Measurements from ENCODE around the gene CDX1.

Gene CDX1

GRCh38 chr5:150163547-150164059, 3.0 kb upstream of the CDX1 start:
- peak; percentile 36 for DNase-seq

- DNase-seq, result no peak
These were observed 2.2 kb upstream of the CDX1 start for GRCh38 chr5:150164211-150164980.

GRCh38 chr5:150166037-150166649, 435 bp upstream of the CDX1 start:
- no peak for DNase-seq

GRCh38 chr5:150167512-150167850, 903 bp downstream of the CDX1 start:
- no peak for DNase-seq

GRCh38 chr5:150167908-150168307, 1.3 kb downstream of the CDX1 start:
- no peak for DNase-seq

- DNase-seq, result no peak
These were observed 2.3 kb downstream of the CDX1 start for GRCh38 chr5:150168864-150169263.

- no peak for DNase-seq
These were observed 5.6 kb downstream of the CDX1 start for GRCh38 chr5:150172145-150172544.

GRCh38 chr5:150172556-150172955, 6.0 kb downstream of the CDX1 start:
- no peak for DNase-seq

GRCh38 chr5:150173161-150173560, 6.6 kb downstream of the CDX1 start:
- no peak for DNase-seq

GRCh38 chr5:150174285-150174684, 7.7 kb downstream of the CDX1 start:
- no peak for DNase-seq

GRCh38 chr5:150175076-150175475, 8.5 kb downstream of the CDX1 start:
- DNase-seq, result no peak

- DNase-seq, result no peak
These were observed 9.0 kb downstream of the CDX1 start for GRCh38 chr5:150175536-150175935.

- no peak for DNase-seq
These were observed 10.3 kb downstream of the CDX1 start for GRCh38 chr5:150176745-150177477.

- no peak for DNase-seq
These were observed 11.1 kb downstream of the CDX1 start for GRCh38 chr5:150177721-150178120.

GRCh38 chr5:150178262-150178661, 11.7 kb downstream of the CDX1 start:
- no peak for DNase-seq

- no peak for DNase-seq
These were observed 12.5 kb downstream of the CDX1 start for GRCh38 chr5:150179019-150179620.

- no peak for DNase-seq
These were observed 13.9 kb downstream of the CDX1 start for GRCh38 chr5:150180241-150181026.

GRCh38 chr5:150181027-150181426, 14.4 kb downstream of the CDX1 start:
- no peak for DNase-seq

GRCh38 chr5:150181766-150182545, 15.4 kb downstream of the CDX1 start:
- DNase-seq, result no peak

GRCh38 chr5:150182774-150183173, 16.2 kb downstream of the CDX1 start:
- no peak for DNase-seq

- no peak for DNase-seq
These were observed 16.9 kb downstream of the CDX1 start for GRCh38 chr5:150183436-150183835.

- no peak for DNase-seq
These were observed 17.4 kb downstream of the CDX1 start for GRCh38 chr5:150184006-150184405.
